ENCODE results near the gene ADRA2C.

The ADRA2C gene

DNA sequence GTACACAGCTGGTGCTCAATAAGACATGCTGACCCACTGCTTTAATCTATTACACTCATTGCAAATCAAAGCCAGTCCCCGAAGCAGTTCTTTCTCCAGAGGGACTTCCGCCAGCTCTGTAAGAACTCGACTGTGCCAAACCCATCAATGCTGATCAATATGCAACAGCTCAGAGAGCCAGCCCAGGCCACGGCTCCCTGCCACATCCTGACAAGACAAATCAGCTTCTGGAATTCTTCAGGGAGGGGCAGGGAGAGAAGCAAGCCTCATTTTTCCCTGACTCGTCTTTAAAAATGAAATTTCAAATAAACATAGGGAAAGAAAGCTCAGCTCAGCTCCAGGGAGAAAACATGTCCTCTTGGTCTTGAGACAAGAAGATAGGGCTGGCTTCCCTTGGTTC is 5.3 kb upstream of the ADRA2C start:
- H3K4me2 ChIP-seq = no peak overlapping the region
- peaks cover 0 to 45% (median 16%) of the 10 kb centered on the region in 11 experiments; a peak in 14 of 22 replicates for H4K20me1 ChIP-seq
- H3K27ac ChIP-seq = no peak overlapping the region
- no peaks in the 10 kb centered on the region for H3K36me3 ChIP-seq
- no peak overlapping the region for H3K9ac ChIP-seq
- TF ChIP-seq Cebpa-rat (IDR thresholded peaks at IDR 0.05) = no peak
- H3K9me3 ChIP-seq (replicated peaks in 1 of 11) = no peaks in the 10 kb centered on the region
- no peak overlapping the region for H3K4me3 ChIP-seq
- peaks cover 16 to 38% (median 28%) of the 10 kb centered on the region in 10 experiments for H3K4me1 ChIP-seq
- peaks cover 9 to 17% (median 12%) of the 10 kb centered on the region in 11 experiments; a peak in 19 of 22 replicates for H3K27me3 ChIP-seq

DNA sequence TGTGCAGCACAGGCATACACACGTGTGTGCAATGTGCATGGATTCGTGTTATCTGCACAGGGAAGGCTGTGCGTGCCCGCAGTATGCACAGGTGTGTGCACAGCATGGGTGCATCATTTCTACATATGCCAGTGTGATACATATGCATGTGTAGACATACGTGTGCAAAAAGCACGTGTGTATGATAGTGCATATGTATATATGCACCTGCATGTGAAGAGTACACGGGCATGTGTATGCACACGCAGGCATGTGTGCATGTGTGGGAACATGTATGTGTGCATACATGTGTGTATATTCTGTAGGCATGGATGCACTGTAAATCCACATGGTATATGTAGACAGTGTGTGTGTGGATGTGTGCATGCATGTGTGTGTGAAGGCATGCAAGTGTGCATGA is 3.9 kb upstream of the ADRA2C start:
- no peak for TF ChIP-seq Cebpa-rat (IDR thresholded peaks at IDR 0.05)
- no peak overlapping the region for H3K9ac ChIP-seq
- H3K4me3 ChIP-seq = no peak overlapping the region
- H3K27me3 ChIP-seq = peaks cover 18 to 31% (median 23%) of the 10 kb centered on the region in 11 experiments; a peak in 21 of 22 replicates
- no peak overlapping the region for H3K4me2 ChIP-seq
- H3K4me1 ChIP-seq = peaks cover 24 to 45% (median 37%) of the 10 kb centered on the region in 10 experiments
- H3K9me3 ChIP-seq (replicated peaks in 1 of 11) = no peaks in the 10 kb centered on the region
- H3K27ac ChIP-seq = no peak overlapping the region
- no peaks in the 10 kb centered on the region for H3K36me3 ChIP-seq
- peaks cover 0 to 45% (median 16%) of the 10 kb centered on the region in 11 experiments; a peak in 14 of 22 replicates for H4K20me1 ChIP-seq

DNA sequence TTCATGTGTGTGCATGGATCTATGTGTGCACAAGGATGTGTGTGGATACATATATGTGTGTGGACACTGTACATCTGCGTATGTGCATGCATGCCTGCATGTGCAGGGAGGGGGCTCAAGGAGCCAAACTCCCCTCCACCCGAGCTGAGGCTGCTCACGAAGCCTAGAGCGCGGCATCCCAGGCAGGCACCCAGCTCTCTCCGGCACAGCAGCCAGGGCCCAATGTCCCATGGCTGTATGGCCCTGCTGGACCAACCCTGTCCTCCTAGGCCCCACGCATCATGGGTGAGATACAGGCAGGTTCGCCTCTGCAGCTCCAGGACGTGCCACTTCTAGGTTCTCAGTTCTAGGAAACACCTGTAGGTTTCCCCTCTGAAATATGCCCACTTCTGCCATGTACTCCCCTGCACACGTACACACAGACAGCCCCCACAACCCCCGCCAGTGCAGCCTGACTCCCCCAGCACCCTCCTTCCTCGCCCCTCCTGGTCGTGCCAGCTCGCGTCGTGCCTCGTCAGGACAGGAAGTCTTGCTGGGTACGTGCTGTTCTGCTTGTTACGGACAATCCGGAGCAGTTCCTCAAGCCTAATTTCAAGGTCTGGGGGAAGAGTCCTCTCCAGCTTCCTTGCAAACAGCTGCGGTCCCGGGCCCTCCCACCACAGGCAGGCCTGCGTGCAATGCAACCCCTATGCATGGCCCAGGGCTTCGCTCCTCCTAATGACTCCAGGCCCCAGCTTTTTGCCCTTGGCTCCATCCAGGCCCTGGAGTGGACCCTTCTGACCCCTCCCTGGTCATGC is 3.2 kb upstream of the ADRA2C start:
- Histone ChIP-seq H4K20me1 (peaks cover 0 to 49% (median 17%) of the 10 kb centered on the region in 11 experiments; a peak in 14 of 22 replicates), H3K9ac (no peak overlapping the region), H3K4me1 (peaks cover 29 to 45% (median 40%) of the 10 kb centered on the region in 10 experiments), H3K4me2 (peak overlapping the region; percentile 56 to 96 (median 73)), H3K27ac (no peak overlapping the region), H3K9me3 (replicated peaks in 1 of 11) (no peaks in the 10 kb centered on the region), H3K36me3 (no peaks in the 10 kb centered on the region), H3K27me3 (peaks cover 18 to 33% (median 27%) of the 10 kb centered on the region in 11 experiments; a peak in 21 of 22 replicates), H3K4me3 (no peak overlapping the region)
- no peak for TF ChIP-seq Cebpa-rat (IDR thresholded peaks at IDR 0.05)

DNA sequence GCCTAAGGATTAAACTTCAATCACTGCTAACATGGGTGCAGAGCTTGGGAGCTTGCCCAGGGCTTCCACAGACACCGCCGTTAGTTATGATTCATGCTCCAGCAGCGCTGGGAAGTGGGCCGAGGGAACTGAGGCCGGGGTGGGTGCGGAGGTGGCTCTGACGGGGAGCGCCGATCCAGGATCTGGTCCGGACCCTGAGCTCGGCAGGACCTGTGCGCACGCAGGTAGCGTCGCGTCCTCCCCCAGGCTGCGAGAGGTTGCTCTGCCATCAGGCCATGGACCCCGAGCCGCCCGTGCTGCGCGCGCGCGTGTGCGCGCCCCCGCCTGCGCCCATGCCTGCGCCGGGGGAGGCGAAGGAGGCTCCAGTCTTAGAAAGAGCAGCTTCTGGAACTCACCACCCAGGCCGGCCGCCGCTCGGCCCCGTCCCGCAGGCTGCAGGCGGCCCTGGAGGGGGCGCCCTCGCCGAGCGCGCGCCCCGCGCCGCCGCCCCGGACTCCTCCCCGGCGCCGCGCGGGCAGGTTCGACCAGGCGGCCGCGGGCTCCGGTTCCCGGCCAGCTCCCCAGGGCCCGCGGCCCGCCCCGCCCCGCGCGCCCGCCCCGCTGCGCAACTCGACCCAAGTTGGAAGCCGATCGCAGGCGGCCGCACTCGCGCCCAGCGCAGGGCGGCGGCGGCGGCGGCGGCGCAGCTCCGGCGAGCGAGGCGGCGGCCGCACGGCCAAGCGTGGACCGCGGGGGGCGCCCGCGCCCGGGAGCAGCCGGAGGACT is 732 bp upstream of the ADRA2C start:
- Histone ChIP-seq H3K36me3 (no peaks in the 10 kb centered on the region), H3K9ac (peak overlapping the region; percentile 42 to 73 (median 68)), H3K27ac (peak overlapping the region in 1 of 11 experiments; percentile 20; a peak in 1 of 22 replicates), H3K4me2 (peak overlapping the region; percentile 84 to 97 (median 93)), H3K27me3 (peaks cover 18 to 54% (median 29%) of the 10 kb centered on the region in 11 experiments; a peak in 21 of 22 replicates), H4K20me1 (peaks cover 0 to 65% (median 36%) of the 10 kb centered on the region in 11 experiments; a peak in 15 of 22 replicates), H3K4me3 (peak overlapping the region; percentile 61 to 74 (median 67)), H3K9me3 (replicated peaks in 1 of 11) (no peaks in the 10 kb centered on the region), H3K4me1 (peaks cover 29 to 70% (median 66%) of the 10 kb centered on the region in 10 experiments)
- no peak for TF ChIP-seq Cebpa-rat (IDR thresholded peaks at IDR 0.05)

DNA sequence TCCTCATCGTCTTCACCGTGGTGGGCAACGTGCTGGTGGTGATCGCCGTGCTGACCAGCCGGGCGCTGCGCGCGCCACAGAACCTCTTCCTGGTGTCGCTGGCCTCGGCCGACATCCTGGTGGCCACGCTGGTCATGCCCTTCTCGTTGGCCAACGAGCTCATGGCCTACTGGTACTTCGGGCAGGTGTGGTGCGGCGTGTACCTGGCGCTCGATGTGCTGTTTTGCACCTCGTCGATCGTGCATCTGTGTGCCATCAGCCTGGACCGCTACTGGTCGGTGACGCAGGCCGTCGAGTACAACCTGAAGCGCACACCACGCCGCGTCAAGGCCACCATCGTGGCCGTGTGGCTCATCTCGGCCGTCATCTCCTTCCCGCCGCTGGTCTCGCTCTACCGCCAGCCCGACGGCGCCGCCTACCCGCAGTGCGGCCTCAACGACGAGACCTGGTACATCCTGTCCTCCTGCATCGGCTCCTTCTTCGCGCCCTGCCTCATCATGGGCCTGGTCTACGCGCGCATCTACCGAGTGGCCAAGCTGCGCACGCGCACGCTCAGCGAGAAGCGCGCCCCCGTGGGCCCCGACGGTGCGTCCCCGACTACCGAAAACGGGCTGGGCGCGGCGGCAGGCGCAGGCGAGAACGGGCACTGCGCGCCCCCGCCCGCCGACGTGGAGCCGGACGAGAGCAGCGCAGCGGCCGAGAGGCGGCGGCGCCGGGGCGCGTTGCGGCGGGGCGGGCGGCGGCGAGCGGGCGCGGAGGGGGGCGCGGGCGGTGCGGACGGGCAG is 792 bp downstream of the ADRA2C start:
- Histone ChIP-seq H3K9me3 (replicated peaks in 1 of 11) (no peaks in the 10 kb centered on the region), H3K36me3 (no peaks in the 10 kb centered on the region), H4K20me1 (peaks cover 0 to 71% (median 41%) of the 10 kb centered on the region in 11 experiments; a peak in 15 of 22 replicates), H3K4me3 (peak overlapping the region; percentile 61 to 74 (median 67)), H3K27ac (no peak overlapping the region), H3K27me3 (peaks cover 18 to 66% (median 29%) of the 10 kb centered on the region in 11 experiments; a peak in 21 of 22 replicates), H3K9ac (peak overlapping the region in 5 of 11 experiments; percentile 60 to 73 (median 69); a peak in 4 of 22 replicates), H3K4me2 (peak overlapping the region; percentile 84 to 97 (median 93)), H3K4me1 (peaks cover 34 to 85% (median 80%) of the 10 kb centered on the region in 10 experiments)
- no peak for TF ChIP-seq Cebpa-rat (IDR thresholded peaks at IDR 0.05)

DNA sequence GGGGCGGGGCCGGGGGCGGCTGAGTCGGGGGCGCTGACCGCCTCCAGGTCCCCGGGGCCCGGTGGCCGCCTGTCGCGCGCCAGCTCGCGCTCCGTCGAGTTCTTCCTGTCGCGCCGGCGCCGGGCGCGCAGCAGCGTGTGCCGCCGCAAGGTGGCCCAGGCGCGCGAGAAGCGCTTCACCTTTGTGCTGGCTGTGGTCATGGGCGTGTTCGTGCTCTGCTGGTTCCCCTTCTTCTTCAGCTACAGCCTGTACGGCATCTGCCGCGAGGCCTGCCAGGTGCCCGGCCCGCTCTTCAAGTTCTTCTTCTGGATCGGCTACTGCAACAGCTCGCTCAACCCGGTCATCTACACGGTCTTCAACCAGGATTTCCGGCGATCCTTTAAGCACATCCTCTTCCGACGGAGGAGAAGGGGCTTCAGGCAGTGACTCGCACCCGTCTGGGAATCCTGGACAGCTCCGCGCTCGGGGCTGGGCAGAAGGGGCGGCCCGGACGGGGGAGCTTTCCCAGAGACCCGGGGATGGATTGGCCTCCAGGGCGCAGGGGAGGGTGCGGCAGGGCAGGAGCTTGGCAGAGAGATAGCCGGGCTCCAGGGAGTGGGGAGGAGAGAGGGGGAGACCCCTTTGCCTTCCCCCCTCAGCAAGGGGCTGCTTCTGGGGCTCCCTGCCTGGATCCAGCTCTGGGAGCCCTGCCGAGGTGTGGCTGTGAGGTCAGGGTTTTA is 1.5 kb downstream of the ADRA2C start:
- Histone ChIP-seq H3K4me1 (peaks cover 32 to 91% (median 86%) of the 10 kb centered on the region in 10 experiments), H3K27me3 (peaks cover 18 to 66% (median 29%) of the 10 kb centered on the region in 11 experiments; a peak in 21 of 22 replicates), H4K20me1 (peaks cover 0 to 76% (median 39%) of the 10 kb centered on the region in 11 experiments; a peak in 15 of 22 replicates), H3K36me3 (no peaks in the 10 kb centered on the region), H3K9ac (peak overlapping the region in 4 of 11 experiments; percentile 12 to 59 (median 42); a peak in 6 of 22 replicates), H3K4me3 (peak overlapping the region in 3 of 10 experiments; percentile 31 to 42 (median 32); a peak in 3 of 20 replicates), H3K4me2 (peak overlapping the region; percentile 66 to 94 (median 89)), H3K9me3 (replicated peaks in 1 of 11) (no peaks in the 10 kb centered on the region), H3K27ac (peak overlapping the region in 3 of 11 experiments; percentile 64 to 68 (median 66); a peak in 4 of 22 replicates)
- no peak for TF ChIP-seq Cebpa-rat (IDR thresholded peaks at IDR 0.05)

DNA sequence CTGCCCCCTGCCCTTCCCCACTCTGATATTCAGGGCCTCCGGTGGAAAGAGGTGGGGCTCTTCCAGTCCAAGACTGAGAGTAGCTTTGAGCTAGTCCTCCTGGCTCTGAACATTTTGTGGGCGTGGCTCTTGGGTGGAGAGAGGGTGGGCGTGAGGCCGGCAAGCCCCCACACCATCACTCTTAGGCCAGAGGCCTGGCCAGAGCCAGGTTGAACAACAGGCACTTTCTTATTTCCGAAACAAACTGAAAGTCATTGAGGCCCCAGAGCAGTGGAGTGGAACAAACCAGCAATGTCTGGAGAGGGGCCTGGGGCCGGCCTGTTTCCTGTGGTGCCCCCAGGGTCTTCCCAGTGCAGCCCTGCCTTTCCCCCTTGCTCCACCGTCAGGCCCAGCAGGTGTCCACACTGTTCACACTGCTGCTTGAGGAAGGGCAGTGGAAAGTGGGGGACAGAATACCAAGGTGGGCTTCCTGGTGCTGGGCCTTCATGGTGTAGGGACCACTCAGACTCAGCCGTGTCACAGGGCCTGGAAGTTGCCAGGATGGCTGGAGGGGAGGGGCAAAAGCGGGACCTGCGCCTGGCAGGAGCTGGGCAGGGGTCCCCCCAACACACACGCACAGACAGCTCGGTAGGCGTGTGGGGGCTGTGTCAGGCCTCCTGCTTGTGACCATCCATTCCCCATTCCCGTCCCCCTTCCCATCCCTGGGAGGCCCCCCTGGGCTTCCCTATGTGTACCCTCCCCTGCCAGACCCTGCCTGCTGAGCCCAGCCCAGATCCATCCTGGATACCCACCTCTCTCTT is 2.9 kb downstream of the ADRA2C start:
- H3K4me1 ChIP-seq = peaks cover 19 to 87% (median 77%) of the 10 kb centered on the region in 10 experiments
- peaks cover 18 to 66% (median 29%) of the 10 kb centered on the region in 11 experiments; a peak in 21 of 22 replicates for H3K27me3 ChIP-seq
- no peak for TF ChIP-seq Cebpa-rat (IDR thresholded peaks at IDR 0.05)
- H3K4me2 ChIP-seq = peak overlapping the region; percentile 19 to 94 (median 89); a peak in 20 of 22 replicates
- peak overlapping the region in 4 of 10 experiments; percentile 15 to 34 (median 20); a peak in 2 of 20 replicates for H3K4me3 ChIP-seq
- H3K27ac ChIP-seq = peak overlapping the region in 5 of 11 experiments; percentile 39 to 68 (median 64); a peak in 8 of 22 replicates
- peak overlapping the region in 7 of 11 experiments; percentile 12 to 59 (median 35); a peak in 11 of 22 replicates for H3K9ac ChIP-seq
- H3K36me3 ChIP-seq = no peaks in the 10 kb centered on the region
- H4K20me1 ChIP-seq = peaks cover 0 to 72% (median 36%) of the 10 kb centered on the region in 11 experiments; a peak in 15 of 22 replicates
- H3K9me3 ChIP-seq (replicated peaks in 1 of 11) = no peaks in the 10 kb centered on the region
